ENCODE results near the gene PALD1.

DNA sequence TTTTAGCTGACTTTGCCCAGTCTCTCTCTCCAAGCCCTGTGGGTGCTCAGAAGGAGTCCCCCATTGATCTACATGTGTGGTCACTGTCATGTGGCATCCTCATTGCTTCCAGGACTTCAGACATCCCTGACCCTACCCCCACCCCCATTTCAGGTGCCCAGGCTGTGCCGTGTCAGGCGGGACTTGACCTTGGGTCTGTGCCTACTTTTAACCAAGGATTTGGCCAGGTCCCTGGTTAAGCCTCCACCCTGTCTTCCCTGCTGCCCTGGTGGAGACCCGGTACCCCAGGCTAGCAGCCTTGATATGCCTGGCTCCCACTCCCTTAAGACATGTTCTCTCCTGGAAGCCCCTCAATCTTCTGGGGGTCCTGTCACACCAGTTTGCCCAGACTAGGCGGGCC lies 92.7 kb downstream of the PALD1 start:
- no peak for TF ChIP-seq ZNF432 (CRISPR knock-in tag; IDR thresholded peaks at IDR 0.05; ENCODE audit: borderline replicate concordance)
- TF ChIP-seq, protein P1, sequence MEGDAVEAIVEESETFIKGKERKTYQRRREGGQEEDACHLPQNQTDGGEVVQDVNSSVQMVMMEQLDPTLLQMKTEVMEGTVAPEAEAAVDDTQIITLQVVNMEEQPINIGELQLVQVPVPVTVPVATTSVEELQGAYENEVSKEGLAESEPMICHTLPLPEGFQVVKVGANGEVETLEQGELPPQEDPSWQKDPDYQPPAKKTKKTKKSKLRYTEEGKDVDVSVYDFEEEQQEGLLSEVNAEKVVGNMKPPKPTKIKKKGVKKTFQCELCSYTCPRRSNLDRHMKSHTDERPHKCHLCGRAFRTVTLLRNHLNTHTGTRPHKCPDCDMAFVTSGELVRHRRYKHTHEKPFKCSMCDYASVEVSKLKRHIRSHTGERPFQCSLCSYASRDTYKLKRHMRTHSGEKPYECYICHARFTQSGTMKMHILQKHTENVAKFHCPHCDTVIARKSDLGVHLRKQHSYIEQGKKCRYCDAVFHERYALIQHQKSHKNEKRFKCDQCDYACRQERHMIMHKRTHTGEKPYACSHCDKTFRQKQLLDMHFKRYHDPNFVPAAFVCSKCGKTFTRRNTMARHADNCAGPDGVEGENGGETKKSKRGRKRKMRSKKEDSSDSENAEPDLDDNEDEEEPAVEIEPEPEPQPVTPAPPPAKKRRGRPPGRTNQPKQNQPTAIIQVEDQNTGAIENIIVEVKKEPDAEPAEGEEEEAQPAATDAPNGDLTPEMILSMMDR (CRISPR knock-in tag; IDR thresholded peaks at IDR 0.05): no peak
- no peak for TF ChIP-seq HDAC6 (IDR thresholded peaks at IDR 0.05; ENCODE audit: low read depth, low read length)
- TF ChIP-seq YY1 (IDR thresholded peaks at IDR 0.05; ENCODE audit: insufficient read depth, insufficient replicate concordance, low read depth, low read length): no peak
- TF ChIP-seq TARDBP (CRISPR knock-in tag; IDR thresholded peaks at IDR 0.05): no peak
- TF ChIP-seq RBFOX2 (IDR thresholded peaks at IDR 0.05; ENCODE audit: low read depth, low read length): no peak
- no peak for TF ChIP-seq ZNF121 (CRISPR knock-in tag; IDR thresholded peaks at IDR 0.05)
- TF ChIP-seq MXI1 (IDR thresholded peaks at IDR 0.05; ENCODE audit: borderline replicate concordance, low read depth, low read length): no peak
- TF ChIP-seq FOXP1 (IDR thresholded peaks at IDR 0.05): no peak
- no peak for TF ChIP-seq FOXP1 (CRISPR knock-in tag; IDR thresholded peaks at IDR 0.05)
- TF ChIP-seq ZMYM4 (CRISPR knock-in tag; IDR thresholded peaks at IDR 0.05): no peak
- TF ChIP-seq, protein P2, sequence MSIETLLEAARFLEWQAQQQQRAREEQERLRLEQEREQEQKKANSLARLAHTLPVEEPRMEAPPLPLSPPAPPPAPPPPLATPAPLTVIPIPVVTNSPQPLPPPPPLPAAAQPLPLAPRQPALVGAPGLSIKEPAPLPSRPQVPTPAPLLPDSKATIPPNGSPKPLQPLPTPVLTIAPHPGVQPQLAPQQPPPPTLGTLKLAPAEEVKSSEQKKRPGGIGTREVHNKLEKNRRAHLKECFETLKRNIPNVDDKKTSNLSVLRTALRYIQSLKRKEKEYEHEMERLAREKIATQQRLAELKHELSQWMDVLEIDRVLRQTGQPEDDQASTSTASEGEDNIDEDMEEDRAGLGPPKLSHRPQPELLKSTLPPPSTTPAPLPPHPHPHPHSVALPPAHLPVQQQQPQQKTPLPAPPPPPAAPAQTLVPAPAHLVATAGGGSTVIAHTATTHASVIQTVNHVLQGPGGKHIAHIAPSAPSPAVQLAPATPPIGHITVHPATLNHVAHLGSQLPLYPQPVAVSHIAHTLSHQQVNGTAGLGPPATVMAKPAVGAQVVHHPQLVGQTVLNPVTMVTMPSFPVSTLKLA (IDR thresholded peaks at IDR 0.05): no peak
- TF ChIP-seq, protein P3, sequence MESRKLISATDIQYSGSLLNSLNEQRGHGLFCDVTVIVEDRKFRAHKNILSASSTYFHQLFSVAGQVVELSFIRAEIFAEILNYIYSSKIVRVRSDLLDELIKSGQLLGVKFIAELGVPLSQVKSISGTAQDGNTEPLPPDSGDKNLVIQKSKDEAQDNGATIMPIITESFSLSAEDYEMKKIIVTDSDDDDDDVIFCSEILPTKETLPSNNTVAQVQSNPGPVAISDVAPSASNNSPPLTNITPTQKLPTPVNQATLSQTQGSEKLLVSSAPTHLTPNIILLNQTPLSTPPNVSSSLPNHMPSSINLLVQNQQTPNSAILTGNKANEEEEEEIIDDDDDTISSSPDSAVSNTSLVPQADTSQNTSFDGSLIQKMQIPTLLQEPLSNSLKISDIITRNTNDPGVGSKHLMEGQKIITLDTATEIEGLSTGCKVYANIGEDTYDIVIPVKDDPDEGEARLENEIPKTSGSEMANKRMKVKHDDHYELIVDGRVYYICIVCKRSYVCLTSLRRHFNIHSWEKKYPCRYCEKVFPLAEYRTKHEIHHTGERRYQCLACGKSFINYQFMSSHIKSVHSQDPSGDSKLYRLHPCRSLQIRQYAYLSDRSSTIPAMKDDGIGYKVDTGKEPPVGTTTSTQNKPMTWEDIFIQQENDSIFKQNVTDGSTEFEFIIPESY (CRISPR knock-in tag; IDR thresholded peaks at IDR 0.05): no peak
- no peak for TF ChIP-seq ZNF839 (CRISPR knock-in tag; IDR thresholded peaks at IDR 0.05; ENCODE audit: borderline replicate concordance)

All from HepG2 (cell line).